ENCODE measurements around the gene OR4K1. TPM values are rescaled to one million over a fixed set of nuclear protein-coding genes. Genes with fewer than 3 reads are reported as not detected.

The OR4K1 gene
- total RNA-seq, 2 experiments from 2014 or later = not detected

- H3K4me3 Mint-ChIP-seq = no peak within 1 kb of the TSS
- peaks cover 2% of the 10 kb centered on the region for H3K36me3 Mint-ChIP-seq
- no peaks in the 10 kb centered on the region for H3K27me3 Mint-ChIP-seq
Measured at GRCh38 chr14:19975291-19975690, 44.6 kb downstream of the OR4K1 start, which contains the start of gene OR4K15. Gene OR4K15, plus strand, starts transcription at chr14:19975591. Its CDS starts 0 bp downstream, at chr14:19975591.

More at GRCh38 chr14:19975291-19975690, 44.6 kb downstream of the OR4K1 start, which contains the start of gene OR4K15:
- DNase-seq = no peak
- Mint-ChIP-seq H3K27ac (no peak within 1 kb of the TSS), H3K4me1 (peaks cover 26% of the 10 kb centered on the region), H3K9me3 (peaks cover 9% of the 10 kb centered on the region)

Other genes starting within 250 kb of the OR4K1 start
- not detected for gene OR11H2, start 217.0 kb upstream of the OR4K1 start, total RNA-seq
- gene OR4Q3, start 187.3 kb upstream of the OR4K1 start, total RNA-seq = not detected
- not detected for gene OR4M1, start 157.4 kb upstream of the OR4K1 start, total RNA-seq
- gene OR4N2, start 127.1 kb upstream of the OR4K1 start, total RNA-seq = not detected
- not detected for gene OR4K2, start 55.8 kb upstream of the OR4K1 start, total RNA-seq
- gene OR4K5, start 10.3 kb upstream of the OR4K1 start, total RNA-seq = not detected
- gene OR4K15, start 44.7 kb downstream of the OR4K1 start, total RNA-seq = not detected
- gene OR4Q2, start 71.2 kb downstream of the OR4K1 start, total RNA-seq = not detected
- gene OR4K14, start 88.4 kb downstream of the OR4K1 start, total RNA-seq = not detected
- not detected for gene OR4K13, start 105.1 kb downstream of the OR4K1 start, total RNA-seq
- gene OR4L1, start 129.1 kb downstream of the OR4K1 start, total RNA-seq = not detected
- not detected for gene OR4K17, start 179.8 kb downstream of the OR4K1 start, total RNA-seq
- not detected for gene OR4N5, start 207.9 kb downstream of the OR4K1 start, total RNA-seq

Data from activated naive CD8-positive, alpha-beta T cell treated with anti-CD3 and anti-CD28 coated beads for 36 hours (primary cell).